ENCODE results near the gene AOX1.

The AOX1 gene

GRCh38 chr2:200698217-200698616, 112.4 kb downstream of the AOX1 start:
- CTCF ChIA-PET: interaction anchor here (1.0 to 1.6 kb wide), 4 partner anchors 8 to 83 kb away, joined by 3 to 4 read pairs (median 4); no protein-coding TSS in a partner anchor

GRCh38 chr2:200699310-200699709, 113.5 kb downstream of the AOX1 start:
- Histone ChIP-seq H3K9me3 (ENCODE audit: control extremely low read depth in 1 of 5, control insufficient read depth in 4 of 5, insufficient read depth in 2 of 5, low read depth in 1 of 5, low read length in 4 of 5) (no peaks in the 10 kb centered on the region), H3K4me1 (ENCODE audit: control extremely low read depth in 1 of 4, control insufficient read depth in 4 of 4, insufficient read depth in 4 of 4, low read length in 3 of 4) (peaks cover 18 to 66% (median 50%) of the 10 kb centered on the region in 4 experiments), H3K36me3 (ENCODE audit: control insufficient read depth in 4 of 4, insufficient read depth in 4 of 4, low read length in 3 of 4) (peaks cover 0 to 8% (median 0%) of the 10 kb centered on the region in 4 experiments), H3K27me3 (replicated peaks in 2 of 5; ENCODE audit: control insufficient read depth in 4 of 5, insufficient read depth in 5 of 5, low read length in 4 of 5) (no peaks in the 10 kb centered on the region), H3K27ac (ENCODE audit: insufficient read depth in 1 of 2, low read depth in 1 of 2, low read length in 2 of 2, poor library complexity in 1 of 2, severe bottlenecking in 2 of 2) (peak overlapping the region in 1 of 2 experiments; percentile 27), H3K4me3 (ENCODE audit: control insufficient read depth in 1 of 7, extremely low read depth in 1 of 7, insufficient read depth in 4 of 7, low read depth in 2 of 7, low read length in 6 of 7) (peak overlapping the region in 1 of 7 experiments; percentile 76)
- no peak for DNase-seq
- POLR2A ChIA-PET: no interaction called here
- 40% methylated on average over 1 of the region's 1 CpG for WGBS (ENCODE audit: insufficient coverage)
- CTCF ChIA-PET: interaction anchor here (1.1 to 7.8 kb wide), 6 partner anchors 9 to 216 kb away, joined by 3 to 115 read pairs (median 8); no protein-coding TSS in a partner anchor

More at GRCh38 chr2:200698217-200698616, 112.4 kb downstream of the AOX1 start:
- Histone ChIP-seq H3K4me1 (ENCODE audit: control extremely low read depth in 1 of 4, control insufficient read depth in 4 of 4, insufficient read depth in 4 of 4, low read length in 3 of 4) (peaks cover 27 to 77% (median 61%) of the 10 kb centered on the region in 4 experiments), H3K27ac (ENCODE audit: insufficient read depth in 1 of 2, low read depth in 1 of 2, low read length in 2 of 2, poor library complexity in 1 of 2, severe bottlenecking in 2 of 2) (no peak overlapping the region), H3K4me3 (ENCODE audit: control insufficient read depth in 1 of 7, extremely low read depth in 1 of 7, insufficient read depth in 4 of 7, low read depth in 2 of 7, low read length in 6 of 7) (peak overlapping the region in 3 of 7 experiments; percentile 71 to 80 (median 76)), H3K36me3 (ENCODE audit: control insufficient read depth in 4 of 4, insufficient read depth in 4 of 4, low read length in 3 of 4) (no peaks in the 10 kb centered on the region), H3K27me3 (replicated peaks in 2 of 5; ENCODE audit: control insufficient read depth in 4 of 5, insufficient read depth in 5 of 5, low read length in 4 of 5) (no peaks in the 10 kb centered on the region), H3K9me3 (ENCODE audit: control extremely low read depth in 1 of 5, control insufficient read depth in 4 of 5, insufficient read depth in 2 of 5, low read depth in 1 of 5, low read length in 4 of 5) (no peaks in the 10 kb centered on the region)
- WGBS (ENCODE audit: insufficient coverage): 30% methylated on average over 1 of the region's 2 CpGs
- no peak for DNase-seq
- POLR2A ChIA-PET: no interaction called here

DNA sequence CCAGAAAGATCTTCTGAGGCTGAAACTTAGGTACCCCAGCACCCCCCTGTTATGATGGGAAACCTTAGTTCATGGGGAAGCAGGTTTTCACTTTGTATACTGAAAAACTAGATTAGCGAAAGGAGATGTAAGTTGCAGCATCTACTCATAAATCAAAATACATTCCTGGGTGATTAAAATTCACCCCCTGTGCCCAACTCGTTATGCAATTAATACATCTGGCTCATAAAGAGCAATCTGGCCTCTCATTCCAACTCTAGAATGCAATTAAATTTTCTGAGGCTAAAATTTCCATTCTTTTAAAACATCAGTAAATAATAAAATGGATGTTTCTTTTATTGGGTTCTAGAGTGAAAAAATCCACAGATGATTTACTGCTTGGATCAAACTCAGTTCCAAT, 115.0 kb downstream of the AOX1 start:
- peaks cover 13 to 54% (median 35%) of the 10 kb centered on the region in 4 experiments for H3K4me1 ChIP-seq (ENCODE audit: control extremely low read depth in 1 of 4, control insufficient read depth in 4 of 4, insufficient read depth in 4 of 4, low read length in 3 of 4)
- ChIA-PET CTCF (interaction anchor here (0.6 to 7.8 kb wide), 11 partner anchors 10 to 230 kb away, joined by 3 to 115 read pairs (median 5); no protein-coding TSS in a partner anchor), POLR2A (no interaction called here)
- H3K27ac ChIP-seq (ENCODE audit: insufficient read depth in 1 of 2, low read depth in 1 of 2, low read length in 2 of 2, poor library complexity in 1 of 2, severe bottlenecking in 2 of 2): no peak overlapping the region
- DNase-seq: no peak
- no peak overlapping the region for H3K4me3 ChIP-seq (ENCODE audit: control insufficient read depth in 1 of 7, extremely low read depth in 1 of 7, insufficient read depth in 4 of 7, low read depth in 2 of 7, low read length in 6 of 7)
- no peaks in the 10 kb centered on the region for H3K9me3 ChIP-seq (ENCODE audit: control extremely low read depth in 1 of 5, control insufficient read depth in 4 of 5, insufficient read depth in 2 of 5, low read depth in 1 of 5, low read length in 4 of 5)
- H3K36me3 ChIP-seq (ENCODE audit: control insufficient read depth in 4 of 4, insufficient read depth in 4 of 4, low read length in 3 of 4): peaks cover 0 to 12% (median 0%) of the 10 kb centered on the region in 4 experiments
- no peaks in the 10 kb centered on the region for H3K27me3 ChIP-seq (replicated peaks in 2 of 5; ENCODE audit: control insufficient read depth in 4 of 5, insufficient read depth in 5 of 5, low read length in 4 of 5)
- WGBS (ENCODE audit: insufficient coverage): 83% methylated on average over 2 of the region's 2 CpGs

- ChIA-PET CTCF (interaction anchor here (0.9 to 7.8 kb wide), 13 partner anchors 7 to 231 kb away, joined by 3 to 115 read pairs (median 4); no protein-coding TSS in a partner anchor), POLR2A (no interaction called here)
- WGBS (ENCODE audit: insufficient coverage): 100% methylated on average over 1 of the region's 1 CpG
- no peak overlapping the region for H3K4me3 ChIP-seq (ENCODE audit: control insufficient read depth in 1 of 7, extremely low read depth in 1 of 7, insufficient read depth in 4 of 7, low read depth in 2 of 7, low read length in 6 of 7)
- H3K9me3 ChIP-seq (ENCODE audit: control extremely low read depth in 1 of 5, control insufficient read depth in 4 of 5, insufficient read depth in 2 of 5, low read depth in 1 of 5, low read length in 4 of 5): no peaks in the 10 kb centered on the region
- peaks cover 4 to 42% (median 23%) of the 10 kb centered on the region in 4 experiments for H3K4me1 ChIP-seq (ENCODE audit: control extremely low read depth in 1 of 4, control insufficient read depth in 4 of 4, insufficient read depth in 4 of 4, low read length in 3 of 4)
- H3K27me3 ChIP-seq (replicated peaks in 2 of 5; ENCODE audit: control insufficient read depth in 4 of 5, insufficient read depth in 5 of 5, low read length in 4 of 5): no peaks in the 10 kb centered on the region
- H3K36me3 ChIP-seq (ENCODE audit: control insufficient read depth in 4 of 4, insufficient read depth in 4 of 4, low read length in 3 of 4): peaks cover 0 to 12% (median 1%) of the 10 kb centered on the region in 4 experiments
- no peak overlapping the region for H3K27ac ChIP-seq (ENCODE audit: insufficient read depth in 1 of 2, low read depth in 1 of 2, low read length in 2 of 2, poor library complexity in 1 of 2, severe bottlenecking in 2 of 2)
- DNase-seq: no peak
These were observed 116.2 kb downstream of the AOX1 start for GRCh38 chr2:200702044-200702443.

GRCh38 chr2:200702646-200703118, 116.9 kb downstream of the AOX1 start:
- Histone ChIP-seq H3K36me3 (ENCODE audit: control insufficient read depth in 4 of 4, insufficient read depth in 4 of 4, low read length in 3 of 4) (peaks cover 0 to 12% (median 3%) of the 10 kb centered on the region in 4 experiments), H3K4me1 (ENCODE audit: control extremely low read depth in 1 of 4, control insufficient read depth in 4 of 4, insufficient read depth in 4 of 4, low read length in 3 of 4) (peaks cover 3 to 37% (median 17%) of the 10 kb centered on the region in 4 experiments), H3K4me3 (ENCODE audit: control insufficient read depth in 1 of 7, extremely low read depth in 1 of 7, insufficient read depth in 4 of 7, low read depth in 2 of 7, low read length in 6 of 7) (no peak overlapping the region), H3K27me3 (replicated peaks in 2 of 5; ENCODE audit: control insufficient read depth in 4 of 5, insufficient read depth in 5 of 5, low read length in 4 of 5) (no peaks in the 10 kb centered on the region), H3K9me3 (ENCODE audit: control extremely low read depth in 1 of 5, control insufficient read depth in 4 of 5, insufficient read depth in 2 of 5, low read depth in 1 of 5, low read length in 4 of 5) (no peaks in the 10 kb centered on the region), H3K27ac (ENCODE audit: insufficient read depth in 1 of 2, low read depth in 1 of 2, low read length in 2 of 2, poor library complexity in 1 of 2, severe bottlenecking in 2 of 2) (no peak overlapping the region)
- peak in 2 of 3 donors; percentile 25 to 35 for DNase-seq
- 86% methylated on average over 4 of the region's 4 CpGs for WGBS (ENCODE audit: insufficient coverage)
- ChIA-PET POLR2A (interaction anchor here (0.6 kb wide), 1 partner anchor 209 kb away, joined by 3 read pairs; no protein-coding TSS in a partner anchor), CTCF (interaction anchor here (0.8 to 7.8 kb wide), 24 partner anchors 8 to 729 kb away, joined by 3 to 115 read pairs (median 4); no protein-coding TSS in a partner anchor)

DNA sequence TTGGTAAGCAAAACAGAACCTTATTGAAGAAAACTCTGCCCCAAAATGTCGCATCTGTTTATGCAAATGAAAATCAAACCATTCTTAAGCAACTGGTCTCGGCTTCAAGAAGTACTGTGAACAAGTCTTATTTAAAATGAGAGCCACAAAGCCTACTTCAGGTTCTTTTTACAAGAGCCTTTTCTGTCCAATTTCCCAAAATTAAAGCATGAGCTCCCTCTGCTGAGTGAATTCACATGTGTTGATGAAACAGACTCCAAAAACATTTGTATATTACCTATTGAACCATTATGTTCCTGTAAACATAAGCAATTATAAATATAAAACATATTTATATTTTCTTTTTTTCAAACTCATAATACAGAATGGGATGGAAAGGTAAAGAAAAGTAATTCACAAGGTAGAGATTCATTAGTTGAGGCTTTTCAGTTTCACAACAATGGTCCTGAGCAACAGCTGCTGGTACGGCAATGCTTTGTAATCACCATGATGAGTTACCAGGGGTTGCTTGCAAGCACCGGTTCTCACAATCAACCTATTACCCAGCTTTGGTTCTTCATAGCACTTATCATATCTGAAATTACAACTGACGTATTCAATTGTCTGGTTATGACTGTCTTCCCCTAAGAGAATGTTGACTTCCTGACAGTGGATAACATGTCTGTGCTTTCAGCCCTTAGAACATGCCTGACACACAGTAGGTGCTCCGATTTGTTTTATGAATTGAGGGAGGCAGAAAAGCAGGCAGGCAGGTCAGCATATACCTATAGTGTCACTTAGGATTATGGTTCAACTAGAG, 117.5 kb downstream of the AOX1 start:
- no peaks in the 10 kb centered on the region for H3K9me3 ChIP-seq (ENCODE audit: control extremely low read depth in 1 of 5, control insufficient read depth in 4 of 5, insufficient read depth in 2 of 5, low read depth in 1 of 5, low read length in 4 of 5)
- DNase-seq: peak; percentile 81 to 90 (median 86)
- no peak overlapping the region for H3K4me3 ChIP-seq (ENCODE audit: control insufficient read depth in 1 of 7, extremely low read depth in 1 of 7, insufficient read depth in 4 of 7, low read depth in 2 of 7, low read length in 6 of 7)
- 64% methylated on average over 4 of the region's 6 CpGs for WGBS (ENCODE audit: insufficient coverage)
- ChIA-PET POLR2A (interaction anchor here (0.6 kb wide), 1 partner anchor 209 kb away, joined by 3 read pairs; no protein-coding TSS in a partner anchor), CTCF (interaction anchor here (0.7 to 7.8 kb wide), 27 partner anchors 9 to 730 kb away, joined by 3 to 115 read pairs (median 4); no protein-coding TSS in a partner anchor)
- H3K27me3 ChIP-seq (replicated peaks in 2 of 5; ENCODE audit: control insufficient read depth in 4 of 5, insufficient read depth in 5 of 5, low read length in 4 of 5): no peaks in the 10 kb centered on the region
- peaks cover 0 to 17% (median 3%) of the 10 kb centered on the region in 4 experiments for H3K36me3 ChIP-seq (ENCODE audit: control insufficient read depth in 4 of 4, insufficient read depth in 4 of 4, low read length in 3 of 4)
- H3K4me1 ChIP-seq (ENCODE audit: control extremely low read depth in 1 of 4, control insufficient read depth in 4 of 4, insufficient read depth in 4 of 4, low read length in 3 of 4): peaks cover 3 to 34% (median 11%) of the 10 kb centered on the region in 4 experiments
- no peak overlapping the region for H3K27ac ChIP-seq (ENCODE audit: insufficient read depth in 1 of 2, low read depth in 1 of 2, low read length in 2 of 2, poor library complexity in 1 of 2, severe bottlenecking in 2 of 2)

Measured in common myeloid progenitor, CD34-positive (primary cell).